T-helper 22 cell (primary cell): ENCODE results near the gene BICC1.

Experiments
- DNase-seq: peaks from one replicate; pipeline ENCODE4 v3.0.0-alpha.2; 2020; ENCODE audit warnings: low read depth

Gene BICC1, protein sequence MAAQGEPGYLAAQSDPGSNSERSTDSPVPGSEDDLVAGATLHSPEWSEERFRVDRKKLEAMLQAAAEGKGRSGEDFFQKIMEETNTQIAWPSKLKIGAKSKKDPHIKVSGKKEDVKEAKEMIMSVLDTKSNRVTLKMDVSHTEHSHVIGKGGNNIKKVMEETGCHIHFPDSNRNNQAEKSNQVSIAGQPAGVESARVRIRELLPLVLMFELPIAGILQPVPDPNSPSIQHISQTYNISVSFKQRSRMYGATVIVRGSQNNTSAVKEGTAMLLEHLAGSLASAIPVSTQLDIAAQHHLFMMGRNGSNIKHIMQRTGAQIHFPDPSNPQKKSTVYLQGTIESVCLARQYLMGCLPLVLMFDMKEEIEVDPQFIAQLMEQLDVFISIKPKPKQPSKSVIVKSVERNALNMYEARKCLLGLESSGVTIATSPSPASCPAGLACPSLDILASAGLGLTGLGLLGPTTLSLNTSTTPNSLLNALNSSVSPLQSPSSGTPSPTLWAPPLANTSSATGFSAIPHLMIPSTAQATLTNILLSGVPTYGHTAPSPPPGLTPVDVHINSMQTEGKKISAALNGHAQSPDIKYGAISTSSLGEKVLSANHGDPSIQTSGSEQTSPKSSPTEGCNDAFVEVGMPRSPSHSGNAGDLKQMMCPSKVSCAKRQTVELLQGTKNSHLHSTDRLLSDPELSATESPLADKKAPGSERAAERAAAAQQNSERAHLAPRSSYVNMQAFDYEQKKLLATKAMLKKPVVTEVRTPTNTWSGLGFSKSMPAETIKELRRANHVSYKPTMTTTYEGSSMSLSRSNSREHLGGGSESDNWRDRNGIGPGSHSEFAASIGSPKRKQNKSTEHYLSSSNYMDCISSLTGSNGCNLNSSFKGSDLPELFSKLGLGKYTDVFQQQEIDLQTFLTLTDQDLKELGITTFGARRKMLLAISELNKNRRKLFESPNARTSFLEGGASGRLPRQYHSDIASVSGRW

GRCh38 chr10:58512491-58513187 lies at the start of gene BICC1:
Gene BICC1, plus strand, starts transcription at chr10:58512872. Its CDS starts 272 bp downstream, at chr10:58513144.
- no peak for DNase-seq

DNA sequence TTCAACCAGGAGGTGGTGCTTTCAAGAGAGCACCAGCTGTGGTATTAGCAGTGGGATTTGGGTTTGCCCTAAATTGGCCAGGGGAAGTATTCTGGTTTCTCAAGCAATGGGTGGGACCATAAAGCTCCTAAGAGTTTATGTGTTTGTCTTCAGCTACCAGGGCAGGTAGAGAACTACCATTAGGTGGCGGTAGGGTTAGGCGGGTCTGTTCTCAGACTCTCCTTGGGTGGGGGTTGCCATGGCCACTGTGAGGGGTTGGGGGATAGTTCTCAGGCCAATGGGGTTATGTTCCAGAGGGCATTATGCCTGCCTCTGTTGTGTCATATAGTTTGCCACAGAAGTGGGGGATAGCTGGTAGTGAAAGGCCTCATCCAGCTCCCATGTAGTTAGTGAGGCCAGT lies 47.7 kb upstream of the BICC1 start:
- no peak for DNase-seq

- no peak for DNase-seq
Observed at GRCh38 chr10:58465629-58466028, 47.0 kb upstream of the BICC1 start.

- no peak for DNase-seq
Observed at GRCh38 chr10:58467931-58468635, 44.6 kb upstream of the BICC1 start.

DNA sequence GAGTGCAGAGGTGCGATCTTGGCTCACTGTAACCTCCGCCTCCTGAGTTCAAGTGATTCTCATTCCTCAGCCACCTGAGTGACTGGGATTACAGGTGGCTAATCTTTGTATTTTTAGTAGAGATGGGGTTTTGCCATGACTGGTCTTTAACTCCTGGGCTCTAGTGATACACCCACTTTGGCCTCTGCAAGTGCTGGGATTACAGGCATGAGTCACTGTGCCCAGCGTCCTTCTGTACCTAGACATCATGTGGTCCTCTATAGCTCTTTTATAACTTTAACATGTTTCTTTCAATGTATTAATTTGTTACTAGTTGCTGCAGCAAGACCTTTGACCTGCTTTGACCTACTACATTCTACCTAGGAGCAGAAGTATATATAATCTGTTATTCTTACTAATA lies 38.7 kb upstream of the BICC1 start:
- DNase-seq, result no peak

- DNase-seq, result no peak
Observed at GRCh38 chr10:58475322-58476277, 37.1 kb upstream of the BICC1 start.

- no peak for DNase-seq
Observed at GRCh38 chr10:58477122-58477521, 35.5 kb upstream of the BICC1 start.

DNA sequence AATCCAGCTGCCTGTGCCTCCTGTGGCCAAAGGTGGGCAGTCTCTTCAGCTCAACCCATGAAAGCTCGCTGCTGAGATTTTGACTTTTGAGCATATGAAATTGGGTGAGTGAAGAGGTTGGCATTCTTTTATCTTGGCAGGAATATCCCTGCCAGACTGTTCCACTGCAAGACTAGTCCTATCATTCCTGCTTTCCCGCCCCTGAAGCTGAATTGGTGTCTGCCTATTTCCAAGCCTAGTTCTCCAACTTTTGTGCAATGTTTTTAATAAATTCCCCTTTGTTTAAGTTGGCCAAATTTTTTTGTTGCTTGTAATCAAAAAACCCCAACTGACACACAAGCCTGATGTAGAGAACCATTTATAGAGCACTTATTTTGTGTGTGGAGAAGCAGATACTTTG lies 34.8 kb upstream of the BICC1 start:
- DNase-seq, result no peak

GRCh38 chr10:58479045-58479444 lies 33.6 kb upstream of the BICC1 start:
- DNase-seq, result no peak

DNA sequence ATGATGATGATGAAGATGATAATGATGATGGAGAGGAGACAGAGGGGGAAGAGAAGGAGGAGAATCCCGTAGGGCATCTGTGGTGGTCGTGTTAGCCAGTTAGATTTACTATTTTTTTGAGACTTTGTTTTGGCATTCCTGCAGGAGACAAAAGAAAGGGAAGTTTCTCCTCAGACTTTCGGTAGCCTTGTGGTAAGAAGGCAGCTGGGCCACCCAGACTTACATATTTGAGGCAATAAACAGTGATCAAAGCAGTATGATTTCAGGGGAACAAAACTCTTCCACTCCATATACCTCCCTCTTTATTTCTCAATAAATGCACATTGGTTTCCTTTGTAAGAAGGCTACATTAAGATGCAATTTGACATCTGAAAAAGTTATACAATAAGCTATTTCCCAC lies 32.4 kb upstream of the BICC1 start:
- no peak for DNase-seq

DNA sequence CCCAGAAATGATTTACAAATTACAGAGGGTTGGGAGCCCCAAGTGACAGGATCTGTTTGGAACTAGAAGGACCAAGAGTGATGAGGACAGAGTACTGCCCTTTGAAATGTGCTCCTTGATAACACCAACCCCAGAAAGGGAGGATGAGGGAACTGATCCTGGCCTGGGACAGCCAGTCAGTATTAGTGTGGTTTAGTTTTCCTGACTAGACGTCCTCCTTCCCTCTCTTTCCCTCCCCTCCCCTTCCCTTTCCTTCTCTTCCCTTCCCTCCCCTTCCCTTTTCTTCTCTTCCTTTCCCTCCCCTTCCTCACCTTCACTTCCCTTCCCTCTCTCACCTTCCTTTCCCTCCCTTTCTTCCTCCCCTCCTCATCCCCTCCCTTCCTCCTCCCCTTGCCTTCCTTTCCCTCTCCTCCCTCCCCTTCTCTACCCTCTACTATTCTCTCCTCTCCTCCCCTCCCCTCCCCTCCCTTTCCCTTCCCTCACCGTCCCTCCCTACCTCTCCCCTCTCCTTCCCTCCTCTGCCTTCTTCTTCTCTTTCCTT lies 31.0 kb upstream of the BICC1 start:
- DNase-seq, result no peak

- DNase-seq, result no peak
Observed at GRCh38 chr10:58486821-58487220, 25.9 kb upstream of the BICC1 start.

GRCh38 chr10:58488921-58489320 lies 23.8 kb upstream of the BICC1 start:
- DNase-seq, result no peak

DNA sequence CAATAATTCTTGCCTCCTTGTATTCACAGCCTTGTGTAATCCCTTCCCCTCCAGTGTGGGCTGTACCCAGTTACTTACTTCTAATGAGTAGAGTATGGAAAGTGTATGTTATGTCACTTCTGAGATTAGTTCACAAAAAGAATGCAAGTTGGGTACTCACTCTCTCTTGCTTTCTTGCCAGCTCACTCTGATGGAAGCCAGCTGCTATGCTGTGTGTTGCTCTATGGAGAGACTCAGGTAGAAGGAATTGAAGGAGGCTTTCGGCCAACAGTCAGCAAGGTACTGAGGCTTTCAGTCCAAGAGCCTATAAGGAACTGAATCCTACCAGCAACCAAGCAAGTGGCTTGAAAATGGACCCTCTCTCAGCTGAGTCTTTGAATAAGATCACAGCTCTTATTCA lies 9.7 kb upstream of the BICC1 start:
- no peak for DNase-seq

- no peak for DNase-seq
Observed at GRCh38 chr10:58508316-58508715, 4.4 kb upstream of the BICC1 start.

DNA sequence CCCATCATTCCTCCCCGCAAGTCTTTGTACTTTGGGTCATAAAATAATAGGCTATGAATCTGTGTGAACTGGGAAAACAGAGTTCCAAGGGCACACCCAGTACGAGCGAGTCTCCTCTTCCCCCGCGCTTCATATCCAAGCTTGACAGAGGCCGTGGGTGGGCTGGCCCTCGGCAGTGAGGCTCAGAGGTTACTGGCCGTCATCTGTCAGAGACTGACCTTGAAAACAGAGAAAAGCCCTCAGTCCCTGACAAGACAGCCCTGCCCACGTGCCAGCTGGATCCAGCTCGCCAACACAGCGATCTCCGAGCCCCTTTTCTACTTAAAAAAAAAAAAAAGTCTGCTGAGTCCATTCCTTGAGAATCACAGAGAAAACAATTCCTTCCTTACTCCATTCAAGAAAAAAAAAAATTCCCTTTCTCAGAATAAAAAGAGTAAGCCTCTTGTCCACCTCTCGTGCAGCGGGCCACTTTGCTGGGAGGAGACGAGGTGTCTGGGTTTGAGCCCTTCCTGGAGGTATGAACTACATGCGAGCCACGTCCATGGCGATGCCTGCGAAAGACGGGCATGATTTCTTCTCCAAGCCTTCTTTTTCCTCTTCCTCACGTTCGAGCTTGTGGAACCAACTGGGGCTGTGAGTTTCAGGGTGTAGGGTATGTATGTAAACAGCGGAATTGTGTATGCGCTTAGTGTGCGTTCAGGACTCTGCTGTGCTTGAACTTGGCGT lies 744 bp upstream of the BICC1 start:
- no peak for DNase-seq

- no peak for DNase-seq
Observed at GRCh38 chr10:58513188-58514110, 777 bp downstream of the BICC1 start.

GRCh38 chr10:58514111-58514770 lies 1.6 kb downstream of the BICC1 start:
- no peak for DNase-seq
